Measurements from ENCODE around the gene CCDC178.

The CCDC178 gene

DNA sequence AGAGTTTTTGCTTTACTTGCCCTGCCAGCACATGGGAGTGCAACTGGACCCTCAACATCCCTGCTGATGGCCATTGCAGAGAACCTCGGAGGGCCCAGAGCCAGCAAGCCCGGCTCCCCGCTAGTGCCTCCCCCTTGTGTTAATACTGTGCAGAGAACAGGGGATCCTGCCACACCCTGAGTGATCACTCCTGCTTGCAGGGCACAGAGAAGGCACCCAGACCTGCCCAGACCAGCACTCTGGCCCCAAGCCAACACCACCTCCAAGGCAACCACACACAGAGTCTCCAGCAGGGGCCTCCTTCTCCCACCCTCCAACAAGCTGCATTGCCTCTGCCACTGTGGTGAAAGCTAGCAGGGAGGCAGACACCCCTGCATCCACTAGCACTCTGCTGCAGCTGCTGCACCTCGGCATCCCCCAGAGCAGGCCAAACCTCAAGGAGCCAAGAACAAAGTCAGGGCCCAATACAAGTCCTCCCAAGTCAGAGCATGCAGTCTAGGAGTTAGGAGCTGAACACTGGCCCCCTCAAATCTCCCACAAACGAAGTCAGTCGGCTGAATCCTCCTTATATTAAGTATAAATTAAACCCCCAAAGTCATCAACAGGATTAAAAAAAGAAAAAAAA is 157.7 kb downstream of the CCDC178 start:
- H3K4me3 ChIP-seq (ENCODE audit: low read depth in 1 of 2, low read length in 2 of 2) = no peak overlapping the region
- no peaks in the 10 kb centered on the region for H3K27me3 ChIP-seq (ENCODE audit: low read depth, low read length)
- H3K36me3 ChIP-seq (ENCODE audit: control insufficient read depth in 1 of 2, insufficient read depth in 2 of 2, low read length in 2 of 2) = no peaks in the 10 kb centered on the region
- H3K27ac ChIP-seq (ENCODE audit: low read length) = no peak overlapping the region
- no peaks in the 10 kb centered on the region for H3K9me3 ChIP-seq (ENCODE audit: control insufficient read depth in 1 of 2, low read length in 2 of 2)
- no peaks in the 10 kb centered on the region for H3K4me1 ChIP-seq (ENCODE audit: control insufficient read depth in 1 of 2, insufficient read depth in 2 of 2, low read length in 2 of 2)

DNA sequence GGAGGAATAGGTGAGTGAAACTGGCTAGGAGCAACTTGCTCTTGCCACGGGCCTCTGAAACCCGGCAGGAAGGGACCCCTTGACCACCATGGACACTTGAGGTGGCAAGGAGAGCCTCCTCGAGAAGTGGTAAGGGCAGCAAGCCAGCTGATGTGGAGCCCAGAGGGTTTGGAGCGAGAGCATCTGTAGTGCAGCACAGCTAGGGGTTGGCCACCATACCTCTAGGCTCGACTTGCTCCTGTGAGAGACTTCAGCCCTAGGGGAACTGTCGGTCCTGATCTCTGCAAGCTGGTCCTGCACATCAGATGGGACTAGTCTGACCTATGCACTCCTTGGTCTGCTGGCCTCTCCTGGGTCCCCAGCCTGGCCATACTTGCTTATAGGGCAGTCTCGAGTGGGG is 158.4 kb downstream of the CCDC178 start:
- Histone ChIP-seq H3K36me3 (ENCODE audit: control insufficient read depth in 1 of 2, insufficient read depth in 2 of 2, low read length in 2 of 2) (no peaks in the 10 kb centered on the region), H3K4me3 (ENCODE audit: low read depth in 1 of 2, low read length in 2 of 2) (no peak overlapping the region), H3K27ac (ENCODE audit: low read length) (no peak overlapping the region), H3K27me3 (ENCODE audit: low read depth, low read length) (no peaks in the 10 kb centered on the region), H3K9me3 (ENCODE audit: control insufficient read depth in 1 of 2, low read length in 2 of 2) (no peaks in the 10 kb centered on the region), H3K4me1 (ENCODE audit: control insufficient read depth in 1 of 2, insufficient read depth in 2 of 2, low read length in 2 of 2) (no peaks in the 10 kb centered on the region)

DNA sequence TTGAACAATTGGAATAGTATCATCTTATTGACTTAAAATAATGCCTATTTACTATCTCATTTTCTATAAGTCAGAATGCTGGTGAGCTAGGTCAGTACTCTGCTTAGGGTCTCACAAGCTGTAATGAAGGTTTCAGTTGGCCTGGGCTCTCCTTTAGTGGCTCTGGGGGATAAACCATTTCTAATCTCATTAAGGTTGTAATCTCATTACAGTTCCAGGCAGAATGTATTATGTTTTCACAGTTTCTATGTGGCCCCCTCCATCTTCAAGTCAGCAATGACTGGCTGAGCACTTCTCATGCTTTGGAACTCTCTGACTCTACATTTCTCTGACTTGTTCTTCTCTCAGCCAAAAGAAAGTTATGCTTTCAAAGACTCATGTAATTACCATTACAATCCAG is 163.1 kb downstream of the CCDC178 start:
- H3K27me3 ChIP-seq (ENCODE audit: low read depth, low read length) = no peaks in the 10 kb centered on the region
- no peaks in the 10 kb centered on the region for H3K36me3 ChIP-seq (ENCODE audit: control insufficient read depth in 1 of 2, insufficient read depth in 2 of 2, low read length in 2 of 2)
- H3K4me3 ChIP-seq (ENCODE audit: low read depth in 1 of 2, low read length in 2 of 2) = no peak overlapping the region
- no peaks in the 10 kb centered on the region for H3K4me1 ChIP-seq (ENCODE audit: control insufficient read depth in 1 of 2, insufficient read depth in 2 of 2, low read length in 2 of 2)
- no peak overlapping the region for H3K27ac ChIP-seq (ENCODE audit: low read length)
- no peaks in the 10 kb centered on the region for H3K9me3 ChIP-seq (ENCODE audit: control insufficient read depth in 1 of 2, low read length in 2 of 2)

DNA sequence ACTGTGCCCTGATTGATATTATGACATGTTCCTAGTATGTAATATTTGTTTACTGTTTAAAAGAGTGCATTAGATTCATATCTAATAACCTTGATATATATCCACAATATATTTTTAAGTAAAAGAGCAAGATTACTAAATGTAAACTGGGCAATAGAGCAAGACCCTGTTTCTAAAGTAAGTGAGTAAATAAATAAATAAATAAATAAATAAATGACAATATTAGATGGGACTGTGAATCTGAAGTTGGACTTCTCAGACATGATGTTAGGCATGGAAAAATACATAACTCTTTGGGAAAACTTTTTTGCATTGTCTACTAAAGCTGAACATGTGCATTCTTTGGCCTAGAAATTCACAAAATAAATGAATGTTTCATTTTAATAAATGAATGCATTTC is 164.7 kb downstream of the CCDC178 start:
- no peaks in the 10 kb centered on the region for H3K4me1 ChIP-seq (ENCODE audit: control insufficient read depth in 1 of 2, insufficient read depth in 2 of 2, low read length in 2 of 2)
- H3K36me3 ChIP-seq (ENCODE audit: control insufficient read depth in 1 of 2, insufficient read depth in 2 of 2, low read length in 2 of 2) = no peaks in the 10 kb centered on the region
- no peaks in the 10 kb centered on the region for H3K9me3 ChIP-seq (ENCODE audit: control insufficient read depth in 1 of 2, low read length in 2 of 2)
- H3K27me3 ChIP-seq (ENCODE audit: low read depth, low read length) = no peaks in the 10 kb centered on the region
- no peak overlapping the region for H3K27ac ChIP-seq (ENCODE audit: low read length)
- H3K4me3 ChIP-seq (ENCODE audit: low read depth in 1 of 2, low read length in 2 of 2) = no peak overlapping the region

DNA sequence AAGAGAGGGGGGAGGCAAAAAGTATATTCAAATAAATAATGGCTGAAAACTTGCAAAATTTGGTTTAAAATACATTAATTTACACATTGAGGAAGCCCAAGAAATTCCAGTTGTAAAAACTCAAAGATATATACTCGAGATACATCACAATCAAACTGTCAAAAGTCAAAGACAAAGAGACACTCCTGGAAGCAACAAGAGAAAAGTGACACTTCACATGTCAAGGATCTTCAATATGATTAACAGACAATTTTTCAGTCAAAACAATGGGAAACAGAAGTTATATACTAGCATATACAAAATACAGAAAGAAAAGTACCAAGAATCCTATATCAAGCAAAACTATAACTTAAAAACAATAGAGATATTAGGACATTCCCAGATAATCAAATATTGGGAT is 170.2 kb downstream of the CCDC178 start:
- H3K4me1 ChIP-seq (ENCODE audit: control insufficient read depth in 1 of 2, insufficient read depth in 2 of 2, low read length in 2 of 2) = no peaks in the 10 kb centered on the region
- no peaks in the 10 kb centered on the region for H3K36me3 ChIP-seq (ENCODE audit: control insufficient read depth in 1 of 2, insufficient read depth in 2 of 2, low read length in 2 of 2)
- H3K9me3 ChIP-seq (ENCODE audit: control insufficient read depth in 1 of 2, low read length in 2 of 2) = no peaks in the 10 kb centered on the region
- H3K27me3 ChIP-seq (ENCODE audit: low read depth, low read length) = no peaks in the 10 kb centered on the region
- H3K4me3 ChIP-seq (ENCODE audit: low read depth in 1 of 2, low read length in 2 of 2) = no peak overlapping the region
- no peak overlapping the region for H3K27ac ChIP-seq (ENCODE audit: low read length)

DNA sequence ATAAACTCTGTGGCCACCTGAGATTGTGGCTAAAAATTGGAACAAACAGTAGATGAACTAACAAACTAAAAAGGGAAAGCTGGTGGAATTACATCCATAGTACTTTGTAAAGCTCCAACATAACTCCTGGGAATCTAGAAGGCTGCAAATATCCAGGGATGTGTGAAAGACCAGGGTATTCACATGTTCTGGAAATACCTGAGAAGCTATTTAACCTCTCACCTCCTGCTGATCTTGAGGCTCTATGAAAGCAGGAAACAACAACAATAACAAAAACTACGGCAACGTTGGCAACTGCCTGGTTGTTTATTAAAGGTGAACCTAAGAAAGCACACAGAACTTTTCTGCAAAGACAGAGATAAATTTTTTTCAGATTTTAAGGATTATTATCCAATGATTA is 171.3 kb downstream of the CCDC178 start:
- Histone ChIP-seq H3K9me3 (ENCODE audit: control insufficient read depth in 1 of 2, low read length in 2 of 2) (no peaks in the 10 kb centered on the region), H3K27ac (ENCODE audit: low read length) (no peak overlapping the region), H3K27me3 (ENCODE audit: low read depth, low read length) (no peaks in the 10 kb centered on the region), H3K4me3 (ENCODE audit: low read depth in 1 of 2, low read length in 2 of 2) (no peak overlapping the region), H3K4me1 (ENCODE audit: control insufficient read depth in 1 of 2, insufficient read depth in 2 of 2, low read length in 2 of 2) (no peaks in the 10 kb centered on the region), H3K36me3 (ENCODE audit: control insufficient read depth in 1 of 2, insufficient read depth in 2 of 2, low read length in 2 of 2) (no peaks in the 10 kb centered on the region)

DNA sequence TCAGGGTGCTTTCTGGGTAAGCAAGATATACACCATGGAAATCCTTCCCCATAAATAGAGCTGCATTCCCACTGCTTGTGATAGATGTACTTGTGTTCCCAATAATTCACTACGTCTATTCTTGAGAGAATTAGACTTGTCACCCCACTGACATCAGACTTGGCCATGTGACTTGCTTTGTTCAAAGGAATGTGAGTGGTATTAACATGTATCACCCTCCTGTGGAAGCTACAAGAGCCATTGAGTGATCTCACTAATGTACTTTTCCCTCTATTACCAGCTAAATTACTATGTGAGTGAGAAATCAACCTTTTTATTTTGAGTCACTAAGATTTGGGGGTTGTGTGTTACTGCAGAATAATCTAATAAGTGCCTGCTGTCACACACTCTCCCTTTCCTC is 176.0 kb downstream of the CCDC178 start:
- Histone ChIP-seq H3K27ac (ENCODE audit: low read length) (no peak overlapping the region), H3K36me3 (ENCODE audit: control insufficient read depth in 1 of 2, insufficient read depth in 2 of 2, low read length in 2 of 2) (no peaks in the 10 kb centered on the region), H3K9me3 (ENCODE audit: control insufficient read depth in 1 of 2, low read length in 2 of 2) (no peaks in the 10 kb centered on the region), H3K4me1 (ENCODE audit: control insufficient read depth in 1 of 2, insufficient read depth in 2 of 2, low read length in 2 of 2) (no peaks in the 10 kb centered on the region), H3K4me3 (ENCODE audit: low read depth in 1 of 2, low read length in 2 of 2) (no peak overlapping the region), H3K27me3 (ENCODE audit: low read depth, low read length) (no peaks in the 10 kb centered on the region)

DNA sequence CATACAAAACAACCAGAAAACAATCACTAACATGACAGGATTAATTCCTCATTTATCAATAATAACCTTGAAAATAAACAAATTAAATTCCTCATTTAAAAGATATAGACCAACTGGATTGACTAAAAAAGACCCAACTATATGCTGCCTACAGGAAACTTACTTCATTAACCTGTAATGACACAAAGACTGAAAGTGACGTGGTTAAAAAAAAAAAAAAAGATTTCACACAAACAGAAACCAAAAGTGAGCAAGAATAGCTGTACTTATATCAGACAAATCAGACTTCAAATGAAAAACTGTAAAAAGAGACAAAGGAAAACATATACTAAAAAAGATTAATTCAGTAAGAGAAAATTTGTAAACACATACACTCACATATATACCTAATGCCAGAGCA is 201.2 kb downstream of the CCDC178 start:
- Histone ChIP-seq H3K4me3 (ENCODE audit: low read depth in 1 of 2, low read length in 2 of 2) (no peak overlapping the region), H3K9me3 (ENCODE audit: control insufficient read depth in 1 of 2, low read length in 2 of 2) (peaks cover 0 to 9% of the 10 kb centered on the region in 2 donors), H3K27ac (ENCODE audit: low read length) (no peak overlapping the region), H3K36me3 (ENCODE audit: control insufficient read depth in 1 of 2, insufficient read depth in 2 of 2, low read length in 2 of 2) (no peaks in the 10 kb centered on the region), H3K27me3 (ENCODE audit: low read depth, low read length) (no peaks in the 10 kb centered on the region), H3K4me1 (ENCODE audit: control insufficient read depth in 1 of 2, insufficient read depth in 2 of 2, low read length in 2 of 2) (no peaks in the 10 kb centered on the region)

DNA sequence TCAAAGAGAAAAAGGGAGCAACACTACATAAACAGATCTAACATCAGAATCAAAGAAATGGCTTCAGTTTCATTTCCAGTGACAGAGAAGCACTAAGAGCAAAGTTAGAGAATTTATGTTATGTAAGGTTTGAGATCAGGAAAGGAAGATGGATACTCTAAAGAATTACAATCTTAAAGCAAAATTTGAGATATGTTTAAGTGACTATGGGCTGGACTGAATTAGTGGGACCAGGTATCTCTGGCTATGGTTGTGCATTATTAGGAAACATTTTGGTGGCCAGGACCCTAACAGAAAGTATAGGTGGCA is 208.2 kb downstream of the CCDC178 start:
- no peaks in the 10 kb centered on the region for H3K9me3 ChIP-seq (ENCODE audit: control insufficient read depth in 1 of 2, low read length in 2 of 2)
- no peak overlapping the region for H3K4me3 ChIP-seq (ENCODE audit: low read depth in 1 of 2, low read length in 2 of 2)
- no peaks in the 10 kb centered on the region for H3K36me3 ChIP-seq (ENCODE audit: control insufficient read depth in 1 of 2, insufficient read depth in 2 of 2, low read length in 2 of 2)
- H3K4me1 ChIP-seq (ENCODE audit: control insufficient read depth in 1 of 2, insufficient read depth in 2 of 2, low read length in 2 of 2) = no peaks in the 10 kb centered on the region
- H3K27ac ChIP-seq (ENCODE audit: low read length) = no peak overlapping the region
- H3K27me3 ChIP-seq (ENCODE audit: low read depth, low read length) = no peaks in the 10 kb centered on the region

DNA sequence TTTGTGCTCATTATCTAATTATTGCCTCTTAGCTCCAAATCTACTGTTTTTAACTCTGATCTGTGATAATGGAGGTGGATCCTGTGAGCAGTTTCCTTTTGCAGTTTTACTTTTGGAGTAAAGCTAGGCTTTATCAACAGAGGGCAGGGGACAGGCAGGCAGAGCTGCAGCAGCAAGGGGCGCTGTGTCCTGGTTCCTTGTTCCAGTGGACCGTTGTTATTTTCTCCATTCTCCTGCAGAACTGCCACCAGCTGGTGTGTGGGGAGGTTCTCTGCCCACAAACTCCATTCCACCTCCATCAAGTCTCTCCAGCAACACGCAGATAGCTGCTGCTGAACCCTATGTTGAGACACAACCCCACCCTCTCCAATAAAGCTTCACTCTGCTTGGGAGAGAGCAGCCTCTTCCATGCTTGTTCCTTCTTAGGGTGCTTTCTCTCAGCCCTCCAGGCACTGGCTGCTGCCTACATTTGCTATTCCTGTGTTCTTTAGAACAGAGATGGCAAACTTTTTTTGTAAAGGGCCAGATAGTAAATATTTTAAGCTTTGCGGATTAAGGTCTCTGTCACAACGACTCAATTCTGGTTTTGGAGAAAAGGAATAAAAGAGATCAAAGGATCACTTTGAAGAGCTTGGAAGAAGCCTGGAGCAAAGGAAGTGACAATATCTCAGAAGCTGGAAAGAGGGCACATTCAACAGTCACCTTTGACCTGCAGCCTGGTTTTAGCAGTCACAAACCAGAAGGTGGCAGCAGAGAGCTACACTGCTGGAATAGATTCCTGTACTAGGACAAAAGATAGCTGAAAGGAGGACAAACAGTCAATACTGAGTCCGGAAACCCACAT is 208.8 kb downstream of the CCDC178 start:
- no peaks in the 10 kb centered on the region for H3K9me3 ChIP-seq (ENCODE audit: control insufficient read depth in 1 of 2, low read length in 2 of 2)
- no peaks in the 10 kb centered on the region for H3K36me3 ChIP-seq (ENCODE audit: control insufficient read depth in 1 of 2, insufficient read depth in 2 of 2, low read length in 2 of 2)
- H3K27me3 ChIP-seq (ENCODE audit: low read depth, low read length) = no peaks in the 10 kb centered on the region
- no peak overlapping the region for H3K4me3 ChIP-seq (ENCODE audit: low read depth in 1 of 2, low read length in 2 of 2)
- no peak overlapping the region for H3K27ac ChIP-seq (ENCODE audit: low read length)
- no peaks in the 10 kb centered on the region for H3K4me1 ChIP-seq (ENCODE audit: control insufficient read depth in 1 of 2, insufficient read depth in 2 of 2, low read length in 2 of 2)

DNA sequence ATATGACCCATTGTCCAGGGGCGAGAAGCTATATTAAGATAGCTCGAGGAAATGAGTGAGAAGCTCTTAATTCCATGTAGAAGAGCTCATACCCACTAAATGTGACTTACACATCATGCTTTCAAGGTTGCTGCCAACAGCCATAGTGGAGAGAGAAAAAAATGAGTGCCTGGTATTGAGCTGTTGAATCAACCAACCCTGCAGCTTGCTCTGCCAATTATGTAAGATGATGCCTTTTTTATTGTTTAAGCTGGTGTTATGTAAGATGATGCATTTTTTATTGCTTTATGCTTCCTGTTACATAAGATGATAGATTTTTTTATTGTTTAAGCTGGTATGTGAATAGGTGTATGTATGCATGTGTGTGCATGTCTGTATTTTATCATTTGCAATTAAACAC is 228.2 kb downstream of the CCDC178 start:
- Histone ChIP-seq H3K27me3 (ENCODE audit: low read depth, low read length) (no peaks in the 10 kb centered on the region), H3K36me3 (ENCODE audit: control insufficient read depth in 1 of 2, insufficient read depth in 2 of 2, low read length in 2 of 2) (no peaks in the 10 kb centered on the region), H3K9me3 (ENCODE audit: control insufficient read depth in 1 of 2, low read length in 2 of 2) (no peaks in the 10 kb centered on the region), H3K27ac (ENCODE audit: low read length) (no peak overlapping the region), H3K4me3 (ENCODE audit: low read depth in 1 of 2, low read length in 2 of 2) (no peak overlapping the region), H3K4me1 (ENCODE audit: control insufficient read depth in 1 of 2, insufficient read depth in 2 of 2, low read length in 2 of 2) (no peaks in the 10 kb centered on the region)
